Measurements from ENCODE around the gene ESRRA. TPM values are rescaled to one million over a fixed set of nuclear protein-coding genes. Genes with fewer than 3 reads are reported as not detected.

Gene ESRRA
- total and polyA plus RNA-seq, 12 donors = 115 to 225 (median 135) TPM

GRCh38 chr11:64330888-64331287 lies 25.6 kb downstream of the ESRRA start:
- ATAC-seq (no peak), DNase-seq (no peak)
- H3K36me3 ChIP-seq = no peaks in the 10 kb centered on the region
- H3K27ac ChIP-seq = no peak overlapping the region
- no peaks in the 10 kb centered on the region for H3K27me3 ChIP-seq
- WGBS, 2 donors = 82 to 86% methylated on average over 11 of the region's 11 CpGs
- H3K4me1 ChIP-seq = peaks cover 2 to 27% (median 20%) of the 10 kb centered on the region in 9 donors
- H3K9me3 ChIP-seq = no peaks in the 10 kb centered on the region
- intact Hi-C loops (cut with DNase I) = no loop called here
- no peak overlapping the region for H3K4me3 ChIP-seq
- TF ChIP-seq, protein P1, sequence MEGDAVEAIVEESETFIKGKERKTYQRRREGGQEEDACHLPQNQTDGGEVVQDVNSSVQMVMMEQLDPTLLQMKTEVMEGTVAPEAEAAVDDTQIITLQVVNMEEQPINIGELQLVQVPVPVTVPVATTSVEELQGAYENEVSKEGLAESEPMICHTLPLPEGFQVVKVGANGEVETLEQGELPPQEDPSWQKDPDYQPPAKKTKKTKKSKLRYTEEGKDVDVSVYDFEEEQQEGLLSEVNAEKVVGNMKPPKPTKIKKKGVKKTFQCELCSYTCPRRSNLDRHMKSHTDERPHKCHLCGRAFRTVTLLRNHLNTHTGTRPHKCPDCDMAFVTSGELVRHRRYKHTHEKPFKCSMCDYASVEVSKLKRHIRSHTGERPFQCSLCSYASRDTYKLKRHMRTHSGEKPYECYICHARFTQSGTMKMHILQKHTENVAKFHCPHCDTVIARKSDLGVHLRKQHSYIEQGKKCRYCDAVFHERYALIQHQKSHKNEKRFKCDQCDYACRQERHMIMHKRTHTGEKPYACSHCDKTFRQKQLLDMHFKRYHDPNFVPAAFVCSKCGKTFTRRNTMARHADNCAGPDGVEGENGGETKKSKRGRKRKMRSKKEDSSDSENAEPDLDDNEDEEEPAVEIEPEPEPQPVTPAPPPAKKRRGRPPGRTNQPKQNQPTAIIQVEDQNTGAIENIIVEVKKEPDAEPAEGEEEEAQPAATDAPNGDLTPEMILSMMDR (IDR thresholded peaks at IDR 0.05) = no peak

DNA sequence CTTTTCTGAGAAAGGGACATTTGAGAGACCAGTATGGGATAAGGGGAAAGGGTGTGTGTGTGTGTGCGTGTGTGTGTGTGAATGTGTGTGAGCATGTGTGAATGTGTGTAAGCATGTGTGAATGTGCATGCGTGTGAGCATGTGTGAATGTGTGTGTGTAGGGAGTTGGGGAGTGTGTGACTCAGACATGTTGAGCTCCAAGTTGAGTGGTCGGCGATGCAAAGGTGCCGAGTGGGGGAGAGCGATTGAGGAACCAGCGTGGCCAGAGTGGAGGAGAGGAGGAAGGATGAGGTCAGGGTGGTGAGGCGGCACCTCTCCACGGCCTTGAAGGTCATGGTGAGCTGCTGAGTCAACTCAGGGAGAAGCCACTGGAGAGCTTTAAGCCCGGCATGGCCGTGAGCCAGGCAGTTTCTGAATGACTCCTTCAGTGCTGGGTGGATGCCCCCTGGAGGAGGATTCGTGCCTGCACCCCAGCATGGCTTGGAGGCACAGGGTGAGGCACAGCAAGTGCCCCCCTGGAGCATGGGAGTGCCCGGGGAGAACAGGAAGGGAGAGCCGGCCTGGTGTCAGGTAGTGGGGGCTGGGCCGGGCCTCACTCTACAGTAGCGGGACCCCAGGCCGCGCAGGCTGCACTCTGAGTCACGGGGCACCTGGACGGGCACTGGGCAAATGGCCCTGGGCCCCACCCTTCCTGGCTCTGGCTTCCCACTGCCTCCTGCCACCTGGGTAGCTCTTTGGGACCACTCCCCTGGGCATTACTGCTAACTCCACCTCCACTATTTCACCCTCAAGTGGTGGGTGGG lies 26.4 kb downstream of the ESRRA start:
- peak overlapping the region in 3 of 10 donors; percentile 5 to 51 (median 21) for H3K27ac ChIP-seq
- ATAC-seq (peak; percentile 64 to 83 (median 73)), DNase-seq (peak; percentile 68 to 73)
- intact Hi-C loops (cut with DNase I) = no loop called here
- H3K27me3 ChIP-seq = no peaks in the 10 kb centered on the region
- no peaks in the 10 kb centered on the region for H3K36me3 ChIP-seq
- H3K9me3 ChIP-seq = no peaks in the 10 kb centered on the region
- no peak overlapping the region for H3K4me3 ChIP-seq
- TF ChIP-seq, protein P1 (IDR thresholded peaks at IDR 0.05) = peak in 7 of 9 donors; percentile 38 to 70 (median 49)
- peaks cover 2 to 27% (median 20%) of the 10 kb centered on the region in 9 donors for H3K4me1 ChIP-seq
- WGBS, 2 donors = 41 to 44% methylated on average over 20 of the region's 20 CpGs

- H3K4me1 ChIP-seq = peaks cover 2 to 27% (median 20%) of the 10 kb centered on the region in 9 donors
- TF ChIP-seq, protein P1 (IDR thresholded peaks at IDR 0.05) = no peak
- DNase-seq (no peak), ATAC-seq (no peak)
- H3K27ac ChIP-seq = no peak overlapping the region
- intact Hi-C loops (cut with DNase I) = no loop called here
- no peaks in the 10 kb centered on the region for H3K27me3 ChIP-seq
- WGBS, 2 donors = 90 to 91% methylated on average over 8 of the region's 8 CpGs
- H3K4me3 ChIP-seq = no peak overlapping the region
- no peaks in the 10 kb centered on the region for H3K36me3 ChIP-seq
- H3K9me3 ChIP-seq = no peaks in the 10 kb centered on the region
Measured at GRCh38 chr11:64333556-64333955, 28.2 kb downstream of the ESRRA start.

GRCh38 chr11:64334764-64335735 lies 29.7 kb downstream of the ESRRA start:
- H3K4me3 ChIP-seq = no peak overlapping the region
- 55 to 67% methylated on average over 13 of the region's 13 CpGs for WGBS, 2 donors
- peak in 6 of 8 donors; percentile 25 to 90 (median 66) for ATAC-seq

More at GRCh38 chr11:64334764-64335735, 29.7 kb downstream of the ESRRA start:
- Histone ChIP-seq H3K4me1 (peaks cover 0 to 34% (median 7%) of the 10 kb centered on the region in 9 donors), H3K36me3 (no peaks in the 10 kb centered on the region), H3K27ac (no peak overlapping the region), H3K27me3 (no peaks in the 10 kb centered on the region), H3K9me3 (no peaks in the 10 kb centered on the region)
- TF ChIP-seq, protein P1 (IDR thresholded peaks at IDR 0.05) = no peak
- DNase-seq = no peak
- intact Hi-C loops (cut with DNase I) = no loop called here

Measured in heart right ventricle (tissue), 16 donors.